ENCODE data around the gene GNA14. TPM values are rescaled to one million over a fixed set of nuclear protein-coding genes. Genes with fewer than 3 reads are reported as not detected.

GNA14 gene
- total and polyA plus RNA-seq, 2 donors (not counting 3 experiments of a cell fraction or from before 2014, with no cell fraction given): 2.1 to 3.3 TPM

DNA sequence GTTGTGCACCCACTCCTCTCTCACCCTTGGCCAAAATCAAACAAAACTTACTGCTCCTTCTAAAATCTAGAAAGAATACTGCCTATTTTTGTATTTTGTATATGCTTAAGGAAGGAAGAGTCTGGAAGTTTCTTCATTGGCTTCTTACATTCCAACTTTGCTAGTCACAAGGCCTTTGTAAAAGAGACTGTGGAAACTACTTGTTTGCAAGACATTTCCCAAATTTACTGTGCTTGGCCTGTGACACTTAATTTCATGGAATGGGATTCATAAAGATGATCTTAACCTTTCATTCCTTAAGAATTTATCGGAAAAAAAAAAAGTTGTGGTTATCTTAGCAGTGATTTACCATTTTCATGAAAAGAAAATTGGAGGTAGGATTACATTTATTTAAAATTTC lies 261.9 kb downstream of the GNA14 start:
- H3K27me3 ChIP-seq (ENCODE audit: control insufficient read depth in 2 of 2, insufficient read depth in 2 of 2, low read length in 2 of 2): no peaks in the 10 kb centered on the region
- no peak overlapping the region for H3K4me3 ChIP-seq (replicated peaks in 1 of 3; ENCODE audit: insufficient read depth in 1 of 3, low read depth in 1 of 3, low read length in 3 of 3)
- FAIRE-seq (no peak), DNase-seq (ENCODE audit: low read depth, low spot score) (no peak)
- dilution Hi-C loops (cut with MboI; ENCODE audit: extremely low pct_ligation_motif_present, low sequenced_read_pairs) (no loop called here), intact Hi-C loops (cut with micrococcal nuclease) (no loop called here)
- TF ChIP-seq GATA2 (IDR thresholded peaks at IDR 0.05; ENCODE audit: insufficient read depth, insufficient read length, low read depth, low read length) (no peak), EZH2 (IDR thresholded peaks at IDR 0.05; ENCODE audit: borderline replicate concordance, low read depth, low read length, severe bottlenecking) (no peak), CTCF (IDR thresholded peaks at IDR 0.05; ENCODE audit: extremely low read depth in 1 of 2, insufficient read depth in 1 of 2, low read depth in 1 of 2, low read length in 2 of 2) (no peak), POLR2AphosphoS5 (IDR thresholded peaks at IDR 0.05; ENCODE audit: insufficient read depth, low read depth, low read length) (no peak), MYC (IDR thresholded peaks at IDR 0.05; ENCODE audit: low read depth, low read length) (no peak), FOS (IDR thresholded peaks at IDR 0.05; ENCODE audit: borderline replicate concordance, insufficient read depth, low read length) (no peak), JUN (IDR thresholded peaks at IDR 0.05; ENCODE audit: borderline replicate concordance, insufficient read depth, insufficient read length, low read depth) (no peak), POLR2A (IDR thresholded peaks at IDR 0.05; ENCODE audit: low read depth, low read length) (no peak)
- TF ChIP-seq, protein P1, sequence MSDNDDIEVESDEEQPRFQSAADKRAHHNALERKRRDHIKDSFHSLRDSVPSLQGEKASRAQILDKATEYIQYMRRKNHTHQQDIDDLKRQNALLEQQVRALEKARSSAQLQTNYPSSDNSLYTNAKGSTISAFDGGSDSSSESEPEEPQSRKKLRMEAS (IDR thresholded peaks at IDR 0.05; ENCODE audit: insufficient read depth, insufficient read length): no peak
- no peak overlapping the region for H2AFZ ChIP-seq (ENCODE audit: low read depth, low read length)
- no peaks in the 10 kb centered on the region for H3K79me2 ChIP-seq (ENCODE audit: control insufficient read depth, insufficient read depth, low read length)
- no peak overlapping the region for H3K27ac ChIP-seq (ENCODE audit: insufficient read depth, low read depth, low read length)
- no peaks in the 10 kb centered on the region for H3K36me3 ChIP-seq (ENCODE audit: control insufficient read depth in 2 of 2, extremely low read depth in 1 of 2, insufficient read depth in 2 of 2, low read length in 2 of 2)
- ChIA-PET CTCF (interaction anchor here (0.7 kb wide), 1 partner anchor 8 kb away, joined by 3 read pairs; no protein-coding TSS in a partner anchor), POLR2A (no interaction called here)
- no peaks in the 10 kb centered on the region for H3K9me3 ChIP-seq (replicated peaks; ENCODE audit: control insufficient read depth, insufficient read depth, low read length)
- H3K9me1 ChIP-seq (replicated peaks; ENCODE audit: control insufficient read depth, extremely low read depth, insufficient read depth, low read length): no peaks in the 10 kb centered on the region
- BruUV-seq (replicated peaks): no TSS peak
- H3K4me1 ChIP-seq (ENCODE audit: control insufficient read depth, extremely low read depth, insufficient read depth, low read length): no peaks in the 10 kb centered on the region
- H4K20me1 ChIP-seq (replicated peaks; ENCODE audit: control insufficient read depth, extremely low read depth, insufficient read depth, low read length): no peaks in the 10 kb centered on the region
- H3K9ac ChIP-seq (replicated peaks; ENCODE audit: extremely low read depth, insufficient read depth, low read length): no peak overlapping the region
- H3K4me2 ChIP-seq (ENCODE audit: insufficient read depth, low read length): no peak overlapping the region
